GM13977 (cell line): Measurements from ENCODE around the gene PLPP2.

Experiments
- DNase-seq: peaks from one replicate; pipeline ENCODE4 v3.0.0; 2012; ENCODE audit warnings: low spot score
- CTCF ChIP-seq: IDR thresholded peaks from 2 replicates; pipeline ENCODE4 v1.5.1; 2012; ENCODE audit warnings: mild to moderate bottlenecking, control low read depth; ENCODE audit not compliant: insufficient read depth; ENCODE audit errors: extremely low read depth, missing control alignments
- in situ Hi-C: fragments of 300-500 bp; cut with MboI; formaldehyde crosslinking; loops from one replicate; pipeline ENCODE4 v1.12.0; 2022; ENCODE audit warnings: low sequenced_read_pairs, low pct_unique_long_range_greater_than_20kb, mixed read lengths, inconsistent platforms; ENCODE audit not compliant: unreplicated experiment

Gene PLPP2

GRCh38 chr19:281156-281853 is 9.9 kb downstream of the PLPP2 start:
- TF ChIP-seq CTCF: no peak
- in situ Hi-C loops: no loop called here
- no peak for DNase-seq

- no peak for TF ChIP-seq CTCF
- in situ Hi-C loops: no loop called here
- no peak for DNase-seq
These were observed 10.6 kb downstream of the PLPP2 start for GRCh38 chr19:280541-281009.

- no peak for TF ChIP-seq CTCF
- no peak for DNase-seq
- in situ Hi-C loops: no loop called here
These were observed 11.5 kb downstream of the PLPP2 start for GRCh38 chr19:279656-280055.

GRCh38 chr19:279231-279630 is 12.0 kb downstream of the PLPP2 start:
- DNase-seq: no peak

GRCh38 chr19:277581-278165 is 13.5 kb downstream of the PLPP2 start:
- DNase-seq: peak; percentile 6
- TF ChIP-seq CTCF: no peak
- in situ Hi-C loops: no loop called here

More at GRCh38 chr19:279231-279630, 12.0 kb downstream of the PLPP2 start:
- in situ Hi-C loops: no loop called here
- no peak for TF ChIP-seq CTCF

GRCh38 chr19:277131-277530 is 14.1 kb downstream of the PLPP2 start:
- no peak for TF ChIP-seq CTCF
- peak; percentile 2 for DNase-seq
- in situ Hi-C loops: no loop called here
